Measurements from ENCODE around the gene RETREG1.
"Not testable (repeated sequence)": the region's sequence is repeated elsewhere in the genome, so short reads cannot be mapped to it uniquely, and the experiment has no call there.

RETREG1 gene

DNA sequence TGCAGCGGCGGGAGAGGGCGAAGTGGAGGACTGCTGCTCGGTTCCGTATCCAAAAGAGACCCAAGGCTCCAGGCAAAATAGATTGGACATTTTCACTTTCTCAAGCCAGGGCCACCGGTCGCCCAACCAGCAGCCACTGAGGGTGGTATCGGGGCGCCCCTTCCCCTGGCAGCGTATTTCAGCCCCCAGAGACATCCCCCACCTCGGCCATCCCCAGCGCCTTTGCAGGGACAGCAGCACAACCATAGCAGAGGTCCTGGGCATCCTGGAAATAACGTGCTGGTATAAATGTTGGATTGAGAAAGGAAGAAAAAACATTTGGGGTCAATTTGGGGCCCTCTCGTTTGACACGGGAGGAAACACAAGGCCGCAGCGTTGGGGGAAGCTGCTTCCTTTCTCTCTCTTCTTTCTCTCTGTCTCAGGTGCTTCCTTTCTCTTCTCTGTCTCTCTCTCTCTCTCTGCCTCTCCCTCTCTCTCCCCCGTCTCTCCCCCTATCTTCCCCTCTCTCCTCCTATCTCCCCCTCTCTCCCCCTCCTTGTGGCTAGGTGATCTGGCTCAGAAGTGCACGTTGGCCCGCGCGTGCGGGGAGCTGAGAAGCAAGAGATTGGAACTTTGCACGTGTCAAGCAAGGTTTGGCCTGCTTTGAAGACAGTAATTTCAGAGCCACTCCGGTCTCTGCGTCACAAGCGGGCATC, 624 bp upstream of the RETREG1 start:
- TF ChIP-seq CTCF (IDR thresholded peaks at IDR 0.05; ENCODE audit: borderline replicate concordance, insufficient read depth, low read depth, low read length), result no peak
- no peak overlapping the region for H3K4me3 ChIP-seq (ENCODE audit: low read depth, low read length)

DNA sequence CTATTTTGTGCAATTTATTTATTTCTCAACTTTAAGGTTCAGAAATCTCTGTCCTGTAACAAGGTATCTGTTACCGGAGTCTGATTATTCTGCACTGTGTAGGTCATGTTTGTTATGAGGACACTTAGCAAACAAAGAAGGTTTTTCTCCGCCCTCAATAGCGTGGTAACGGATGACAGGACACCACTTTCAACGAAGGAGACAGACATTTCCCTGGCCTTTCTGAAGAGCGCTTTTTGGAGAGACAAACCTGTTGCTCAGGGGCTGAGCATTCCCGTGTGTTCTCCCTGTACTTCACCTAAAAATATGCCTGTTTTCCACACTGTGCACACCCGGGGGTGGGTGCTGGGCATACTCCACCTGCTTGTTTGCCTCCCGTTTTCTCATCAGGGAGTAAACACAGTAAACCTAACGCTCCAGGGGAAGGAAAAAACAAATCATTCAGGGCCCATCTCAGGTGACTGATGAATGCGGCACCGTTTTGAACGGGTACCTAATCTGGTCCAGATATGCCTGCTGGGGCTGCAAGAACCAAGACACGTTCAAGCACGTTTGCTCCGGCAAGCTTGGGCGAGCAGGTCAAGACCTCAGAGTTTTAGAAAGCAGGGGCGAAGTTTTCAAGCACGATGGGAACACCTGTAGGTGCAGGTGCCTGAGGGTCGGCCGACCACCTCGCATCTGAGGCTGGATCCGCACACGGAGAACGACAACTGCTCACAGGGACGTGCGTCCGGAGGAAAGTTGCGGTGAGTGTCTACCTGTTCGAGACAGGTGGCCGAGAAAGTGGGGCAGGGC, 859 bp downstream of the RETREG1 start:
- TF ChIP-seq CTCF (IDR thresholded peaks at IDR 0.05; ENCODE audit: borderline replicate concordance, insufficient read depth, low read depth, low read length), result no peak
- peak overlapping the region; percentile 26 for H3K4me3 ChIP-seq (ENCODE audit: low read depth, low read length)

- TF ChIP-seq CTCF (IDR thresholded peaks at IDR 0.05; ENCODE audit: borderline replicate concordance, insufficient read depth, low read depth, low read length), result no peak
- no peak overlapping the region for H3K4me3 ChIP-seq (ENCODE audit: low read depth, low read length)
Observed at GRCh38 chr5:16612007-16612406, 4.8 kb downstream of the RETREG1 start.

DNA sequence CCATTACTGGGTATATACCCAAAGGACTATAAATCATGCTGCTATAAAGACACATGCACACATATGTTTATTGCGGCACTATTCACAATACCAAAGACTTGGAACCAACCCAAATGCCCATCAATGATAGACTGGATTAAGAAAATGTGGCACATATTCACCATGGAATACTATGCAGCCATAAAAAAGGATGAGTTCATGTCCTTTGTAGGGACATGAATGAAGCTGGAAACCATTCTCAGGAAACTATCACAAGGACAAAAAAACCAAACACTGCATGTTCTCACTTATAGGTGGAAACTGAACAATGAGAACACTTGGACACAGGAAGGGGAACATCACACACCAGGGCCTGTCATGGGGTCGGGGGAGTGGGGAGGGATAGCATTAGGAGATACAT, 5.9 kb downstream of the RETREG1 start:
- H3K4me3 ChIP-seq (ENCODE audit: low read depth, low read length), result not testable (repeated sequence)

DNA sequence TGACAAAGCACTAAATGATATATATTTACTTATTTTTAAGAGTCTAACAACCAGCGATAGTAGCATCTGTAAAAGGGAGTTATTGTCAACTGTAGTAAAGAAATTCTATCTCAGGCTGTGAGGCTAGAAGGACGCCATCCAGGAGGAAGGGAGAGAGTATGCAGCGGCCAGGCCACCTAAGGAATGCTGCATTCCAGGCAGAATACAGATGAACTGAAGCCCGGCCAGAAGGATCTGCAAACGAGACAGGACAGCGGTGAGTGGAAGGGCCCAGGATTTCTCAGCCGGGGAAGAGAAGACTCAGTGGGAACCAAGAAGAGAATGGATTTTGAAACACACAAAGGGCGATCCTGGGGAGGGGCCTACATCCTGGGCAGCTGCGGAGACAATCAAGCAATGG, 7.4 kb downstream of the RETREG1 start:
- no peak for TF ChIP-seq CTCF (IDR thresholded peaks at IDR 0.05; ENCODE audit: borderline replicate concordance, insufficient read depth, low read depth, low read length)
- H3K4me3 ChIP-seq (ENCODE audit: low read depth, low read length), result no peak overlapping the region

- H3K4me3 ChIP-seq (ENCODE audit: low read depth, low read length), result no peak overlapping the region
- no peak for TF ChIP-seq CTCF (IDR thresholded peaks at IDR 0.05; ENCODE audit: borderline replicate concordance, insufficient read depth, low read depth, low read length)
Observed at GRCh38 chr5:16606628-16607027, 10.2 kb downstream of the RETREG1 start.

GRCh38 chr5:16603701-16604100, 13.1 kb downstream of the RETREG1 start:
- TF ChIP-seq CTCF (IDR thresholded peaks at IDR 0.05; ENCODE audit: borderline replicate concordance, insufficient read depth, low read depth, low read length), result no peak
- H3K4me3 ChIP-seq (ENCODE audit: low read depth, low read length), result no peak overlapping the region
